ENCODE data around the gene WASF3. TPM values are rescaled to one million over a fixed set of nuclear protein-coding genes. Genes with fewer than 3 reads are reported as not detected.
"Not testable (repeated sequence)": the region's sequence is repeated elsewhere in the genome, so short reads cannot be mapped to it uniquely, and the experiment has no call there.

The WASF3 gene
- total and polyA plus RNA-seq, 8 donors, result 3.6 to 9.3 (median 5.2) TPM

GRCh38 chr13:26628706-26629105 lies 71.2 kb downstream of the WASF3 start:
- FAIRE-seq (no peak), DNase-seq (no peak), ATAC-seq (peak in 2 of 4 donors; percentile 48 to 61)
- intact Hi-C loops (cut with DNase I), result no loop called here
- WGBS, 2 donors, result 96 to 99% methylated on average over 8 of the region's 8 CpGs
- Histone ChIP-seq H3K27ac (no peak overlapping the region), H3K36me3 (no peaks in the 10 kb centered on the region), H3K9me3 (no peaks in the 10 kb centered on the region), H3K4me1 (no peaks in the 10 kb centered on the region), H3K27me3 (no peaks in the 10 kb centered on the region), H3K4me3 (no peak overlapping the region)
- TF ChIP-seq CTCF (IDR thresholded peaks at IDR 0.05), result no peak

GRCh38 chr13:26629260-26629825 lies 71.9 kb downstream of the WASF3 start:
- Histone ChIP-seq H3K4me1 (no peaks in the 10 kb centered on the region), H3K9me3 (no peaks in the 10 kb centered on the region), H3K36me3 (no peaks in the 10 kb centered on the region), H3K4me3 (no peak overlapping the region), H3K27me3 (no peaks in the 10 kb centered on the region), H3K27ac (no peak overlapping the region)
- no peak for DNase-seq
- 88 to 92% methylated on average over 5 of the region's 5 CpGs for WGBS, 2 donors
- no peak for FAIRE-seq
- intact Hi-C loops (cut with DNase I), result no loop called here
- TF ChIP-seq CTCF (IDR thresholded peaks at IDR 0.05), result no peak
- ATAC-seq, result no peak

- intact Hi-C loops (cut with DNase I); H3K36me3 ChIP-seq; H3K27me3 ChIP-seq; H3K4me3 ChIP-seq; H3K9me3 ChIP-seq; ATAC-seq; H3K27ac ChIP-seq; H3K4me1 ChIP-seq; DNase-seq; FAIRE-seq: not testable (repeated sequence)
- 93 to 96% methylated on average over 6 of the region's 6 CpGs for WGBS, 2 donors
Observed at GRCh38 chr13:26635634-26636033, 78.2 kb downstream of the WASF3 start.

GRCh38 chr13:26636073-26636472 lies 78.6 kb downstream of the WASF3 start:
- H3K4me1 ChIP-seq; ATAC-seq; H3K9me3 ChIP-seq; H3K27ac ChIP-seq; DNase-seq; H3K4me3 ChIP-seq; intact Hi-C loops (cut with DNase I); FAIRE-seq; H3K36me3 ChIP-seq; H3K27me3 ChIP-seq: not testable (repeated sequence)
- WGBS, 2 donors, result 82% methylated on average over 8 of the region's 8 CpGs

GRCh38 chr13:26646603-26647002 lies 89.1 kb downstream of the WASF3 start:
- Histone ChIP-seq H3K27ac (no peak overlapping the region), H3K4me1 (no peaks in the 10 kb centered on the region), H3K36me3 (no peaks in the 10 kb centered on the region), H3K27me3 (no peaks in the 10 kb centered on the region), H3K4me3 (no peak overlapping the region), H3K9me3 (no peaks in the 10 kb centered on the region)
- DNase-seq (no peak), ATAC-seq (no peak), FAIRE-seq (no peak)
- TF ChIP-seq CTCF (IDR thresholded peaks at IDR 0.05), result no peak
- intact Hi-C loops (cut with DNase I), result no loop called here

- no peak for TF ChIP-seq CTCF (IDR thresholded peaks at IDR 0.05)
- H3K4me3 ChIP-seq, result no peak overlapping the region
- ATAC-seq (no peak), FAIRE-seq (no peak), DNase-seq (no peak)
- H3K9me3 ChIP-seq, result no peaks in the 10 kb centered on the region
- intact Hi-C loops (cut with DNase I), result no loop called here
- no peaks in the 10 kb centered on the region for H3K36me3 ChIP-seq
- H3K27ac ChIP-seq, result no peak overlapping the region
- no peaks in the 10 kb centered on the region for H3K27me3 ChIP-seq
- 93 to 100% methylated on average over 1 of the region's 1 CpG for WGBS, 2 donors
- H3K4me1 ChIP-seq, result no peaks in the 10 kb centered on the region
Observed at GRCh38 chr13:26651234-26651633, 93.8 kb downstream of the WASF3 start.

All from pancreas (tissue), 10 donors.